ENCODE results near the gene CSK.

CSK gene

DNA sequence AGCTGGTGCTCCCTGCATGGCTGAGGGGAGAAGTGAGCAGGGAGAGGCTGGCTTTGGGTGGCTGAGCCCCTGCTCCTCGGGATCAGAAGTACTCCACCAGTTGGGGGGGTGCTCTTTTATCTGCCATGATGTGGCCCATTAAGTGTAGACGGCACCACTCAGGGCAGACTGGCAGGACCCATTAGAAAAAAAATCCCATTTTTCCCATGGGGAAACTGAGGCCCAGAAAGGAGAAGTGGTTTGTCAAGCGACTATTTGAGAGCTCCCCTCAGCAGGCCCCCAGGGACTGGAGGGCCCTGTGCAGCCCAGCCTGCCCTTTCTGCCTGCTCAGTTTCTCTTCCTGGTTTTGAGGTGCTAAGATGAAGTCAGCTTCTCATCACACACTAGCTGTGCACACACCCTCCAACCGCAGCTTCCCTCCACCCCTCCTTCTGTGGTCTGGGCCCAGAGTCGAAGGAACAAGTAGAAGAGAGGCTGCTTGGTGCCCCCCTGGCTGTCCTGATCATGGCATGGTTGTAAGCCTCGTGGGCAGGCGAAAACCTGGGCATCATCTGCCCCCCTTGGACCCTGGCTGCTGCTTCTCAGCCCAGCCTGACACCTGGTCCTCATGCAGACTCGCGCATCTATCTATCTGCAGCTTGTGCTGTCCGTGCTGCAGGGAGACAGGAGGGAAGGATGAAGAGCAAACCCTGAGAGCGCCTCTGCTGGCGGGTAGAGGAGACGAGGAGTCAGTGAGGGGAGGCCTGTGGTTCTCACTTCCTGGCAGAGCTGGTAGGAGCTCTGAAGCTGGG lies 5.6 kb downstream of the CSK start:
- DNase-seq (ENCODE audit: low read depth), result peak; percentile 78

DNA sequence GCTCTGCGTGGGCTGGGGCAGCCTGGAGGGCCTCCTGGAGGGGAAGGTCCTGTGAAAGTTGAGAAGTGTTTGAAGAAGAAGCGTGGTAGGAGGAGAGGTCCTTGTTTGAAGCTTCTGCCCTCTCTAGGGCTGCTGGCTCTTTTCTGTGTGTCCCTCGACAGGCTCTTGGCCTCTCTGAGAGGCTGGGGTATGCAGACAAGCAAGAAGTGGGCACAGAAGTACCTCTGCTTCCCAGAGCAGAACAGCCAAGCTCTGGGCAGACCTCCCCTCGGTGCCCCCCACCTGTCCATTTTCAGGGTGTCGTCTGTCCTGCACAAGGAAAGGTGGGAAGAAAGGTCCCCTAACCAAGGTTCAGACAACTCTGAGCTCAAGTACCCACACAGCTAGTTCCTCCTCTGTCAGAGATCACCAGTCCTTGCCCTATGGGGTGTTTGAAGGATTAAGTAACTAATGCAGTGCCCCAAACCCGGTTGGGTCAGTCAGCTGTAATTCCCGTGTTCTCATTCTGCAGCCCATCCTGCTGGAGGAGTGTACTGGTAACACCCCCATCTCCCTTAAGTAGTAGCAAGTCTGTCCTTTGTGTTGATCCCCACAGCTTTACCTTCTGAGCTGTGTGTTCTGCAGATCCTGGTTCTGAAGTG lies 6.3 kb downstream of the CSK start:
- no peak for DNase-seq (ENCODE audit: low read depth)

- no peak for DNase-seq (ENCODE audit: low read depth)
These were observed 6.8 kb downstream of the CSK start for GRCh38 chr15:74788683-74789151.

GRCh38 chr15:74789171-74789631 lies 7.3 kb downstream of the CSK start:
- DNase-seq (ENCODE audit: low read depth), result no peak

- DNase-seq (ENCODE audit: low read depth), result no peak
These were observed 7.8 kb downstream of the CSK start for GRCh38 chr15:74789741-74790079.

DNA sequence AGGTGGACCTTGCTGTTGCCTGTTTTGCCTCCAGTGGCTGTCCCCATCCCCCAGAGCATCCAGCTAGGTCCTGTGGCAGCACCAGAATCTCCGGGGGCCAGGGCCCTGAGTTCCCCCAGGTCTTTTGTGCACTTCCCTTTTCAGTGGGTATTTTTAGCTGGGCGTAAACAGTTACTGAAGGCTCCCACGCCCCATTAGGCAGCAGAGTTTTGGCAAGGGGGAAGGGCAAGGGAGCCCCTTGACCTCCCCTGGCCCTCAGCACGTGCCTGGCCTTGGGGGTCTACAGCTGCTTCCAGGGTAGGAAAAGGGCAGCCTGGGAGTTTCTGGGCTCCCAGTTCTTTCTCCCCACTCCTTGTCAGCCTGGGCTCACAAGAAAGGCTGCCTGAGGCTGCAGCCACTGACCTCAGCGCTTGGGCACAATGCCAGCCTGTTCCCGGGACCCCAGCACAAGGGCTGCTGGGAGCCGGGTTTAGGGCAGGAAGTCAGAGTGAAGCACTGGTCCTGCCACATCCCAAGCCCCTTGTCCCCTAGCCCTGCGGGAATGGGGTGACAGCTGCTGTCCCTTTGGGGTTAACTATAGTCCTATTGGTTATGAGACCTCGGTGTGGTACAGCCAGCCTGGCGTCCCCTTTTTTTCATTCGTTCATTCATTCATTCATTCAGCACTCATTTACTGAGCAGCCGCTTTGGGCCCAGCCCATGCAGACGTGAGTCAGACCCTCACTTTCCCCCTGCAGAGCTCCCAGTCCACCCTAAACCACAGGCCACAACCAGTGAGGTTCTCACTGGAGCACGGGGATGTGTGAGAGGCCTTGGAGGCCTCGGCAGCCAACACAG lies 8.4 kb downstream of the CSK start:
- DNase-seq (ENCODE audit: low read depth), result no peak

- no peak for DNase-seq (ENCODE audit: low read depth)
These were observed 9.1 kb downstream of the CSK start for GRCh38 chr15:74791007-74791406.

- no peak for DNase-seq (ENCODE audit: low read depth)
These were observed 9.8 kb downstream of the CSK start for GRCh38 chr15:74791667-74792066.

DNA sequence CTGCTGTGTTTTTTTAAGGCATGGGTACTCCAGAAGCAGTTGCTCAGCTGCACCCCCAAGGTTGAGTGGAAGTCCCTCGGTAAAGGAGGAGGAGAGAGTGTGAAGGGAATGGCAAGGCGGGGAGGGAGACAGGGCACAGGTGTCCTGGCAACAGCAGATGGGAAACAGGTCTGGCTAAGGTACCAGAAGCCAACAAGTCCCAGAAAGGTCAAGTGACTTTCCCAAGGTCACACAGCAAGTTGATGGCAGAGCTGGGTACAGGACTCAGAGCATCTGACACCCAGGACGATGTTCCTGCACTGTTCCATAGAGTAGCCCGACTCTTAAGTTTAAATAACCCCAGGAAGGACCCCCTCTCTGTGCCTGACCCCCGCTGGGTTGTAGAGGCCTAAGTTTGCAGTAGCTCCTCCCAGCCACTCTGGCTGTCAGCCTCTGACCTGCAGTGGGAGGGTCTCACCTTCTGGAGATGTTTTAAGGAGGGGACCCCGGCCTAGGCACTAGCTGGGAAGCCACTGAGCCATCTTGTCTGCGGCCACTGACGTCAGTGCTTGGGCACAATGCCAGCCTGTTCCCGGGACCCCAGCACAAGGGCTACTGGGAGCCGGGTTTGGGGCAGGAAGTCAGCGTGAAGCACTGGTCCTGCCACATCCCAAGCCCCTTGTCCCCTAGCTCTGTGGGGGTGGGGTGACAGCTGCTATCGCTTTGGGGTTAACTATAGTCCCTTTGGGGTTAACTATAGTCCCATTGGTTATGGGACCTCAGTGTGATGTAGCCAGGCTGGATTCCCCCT lies 10.5 kb downstream of the CSK start:
- no peak for DNase-seq (ENCODE audit: low read depth)

DNA sequence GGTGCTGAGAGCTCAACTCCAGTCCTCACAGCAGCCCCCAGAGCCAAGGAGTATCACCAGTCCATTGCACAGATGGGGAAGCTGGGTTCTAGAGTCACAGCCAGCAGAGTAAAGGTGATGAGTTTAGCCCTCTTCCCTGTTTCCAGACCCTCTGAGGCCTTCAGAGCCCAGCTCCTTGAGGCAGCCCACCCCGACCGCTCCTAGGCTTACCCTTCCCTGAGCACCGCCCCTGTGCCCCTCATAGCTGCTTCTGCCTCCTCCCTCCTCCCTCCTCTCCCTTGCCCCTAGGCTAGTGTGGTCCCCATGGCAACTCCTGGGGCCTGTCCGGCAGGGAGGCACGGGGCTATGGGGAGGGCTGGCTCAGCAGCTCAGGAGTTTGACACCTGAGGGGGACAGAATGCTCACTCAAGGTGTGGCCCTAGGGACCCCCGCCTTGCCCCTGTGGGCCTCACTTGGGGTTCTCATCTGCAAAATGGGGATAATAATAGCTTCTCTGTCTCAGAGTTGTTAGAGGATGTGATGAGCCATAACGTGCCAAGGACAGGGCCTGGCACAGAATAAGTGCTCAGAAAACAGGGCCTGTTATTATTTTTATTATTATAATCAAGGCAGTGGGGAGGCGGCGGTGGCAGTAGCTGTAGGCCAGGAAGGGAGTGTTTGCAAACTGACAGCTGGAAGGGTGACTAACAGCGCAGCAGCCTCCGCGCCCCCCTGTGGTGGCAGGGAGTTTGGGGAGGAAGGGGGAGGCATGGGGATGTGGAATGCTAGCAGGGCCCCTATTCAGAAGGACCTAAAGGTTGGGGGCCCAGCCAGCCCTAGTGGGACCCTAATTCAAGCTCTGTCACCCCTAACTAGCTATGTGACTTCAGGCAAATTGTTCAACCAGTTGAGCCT lies 11.5 kb downstream of the CSK start:
- peak; percentile 63 for DNase-seq (ENCODE audit: low read depth)

DNA sequence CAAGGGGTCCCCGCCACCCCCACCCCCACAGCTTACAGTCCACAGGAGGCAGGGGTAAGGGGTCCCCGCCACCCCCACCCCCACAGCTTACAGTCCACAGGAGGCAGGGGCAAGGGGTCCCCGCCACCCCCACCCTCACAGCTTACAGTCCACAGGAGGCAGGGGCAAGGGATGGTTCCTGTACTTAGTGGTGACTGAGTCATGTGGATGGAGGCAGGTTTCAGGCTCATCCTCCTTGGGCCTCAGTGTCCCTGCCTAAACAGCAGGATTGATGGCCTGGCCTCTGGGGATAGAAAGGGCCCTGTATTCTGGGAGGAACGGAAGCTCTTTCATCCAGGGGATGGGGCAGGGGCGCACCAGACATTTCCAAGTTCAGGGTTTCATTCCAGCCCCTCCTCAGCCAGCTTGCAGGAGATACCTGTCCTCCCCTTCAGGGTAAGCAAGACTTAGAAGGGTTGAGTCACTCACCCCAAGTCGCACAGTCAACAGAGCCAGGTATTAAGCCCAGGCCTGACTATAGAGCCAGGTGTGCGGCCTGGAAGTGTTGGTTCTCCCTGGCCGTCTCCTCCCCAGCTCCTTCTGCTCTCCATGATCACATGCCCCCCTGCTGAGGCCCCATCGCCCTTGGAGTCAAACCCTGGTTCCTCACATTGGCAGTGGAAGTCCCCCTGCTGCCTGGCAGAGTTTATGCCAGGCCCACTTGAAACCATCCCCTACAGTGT lies 12.5 kb downstream of the CSK start:
- DNase-seq (ENCODE audit: low read depth), result no peak

- DNase-seq (ENCODE audit: low read depth), result no peak
These were observed 13.1 kb downstream of the CSK start for GRCh38 chr15:74794970-74795349.

DNA sequence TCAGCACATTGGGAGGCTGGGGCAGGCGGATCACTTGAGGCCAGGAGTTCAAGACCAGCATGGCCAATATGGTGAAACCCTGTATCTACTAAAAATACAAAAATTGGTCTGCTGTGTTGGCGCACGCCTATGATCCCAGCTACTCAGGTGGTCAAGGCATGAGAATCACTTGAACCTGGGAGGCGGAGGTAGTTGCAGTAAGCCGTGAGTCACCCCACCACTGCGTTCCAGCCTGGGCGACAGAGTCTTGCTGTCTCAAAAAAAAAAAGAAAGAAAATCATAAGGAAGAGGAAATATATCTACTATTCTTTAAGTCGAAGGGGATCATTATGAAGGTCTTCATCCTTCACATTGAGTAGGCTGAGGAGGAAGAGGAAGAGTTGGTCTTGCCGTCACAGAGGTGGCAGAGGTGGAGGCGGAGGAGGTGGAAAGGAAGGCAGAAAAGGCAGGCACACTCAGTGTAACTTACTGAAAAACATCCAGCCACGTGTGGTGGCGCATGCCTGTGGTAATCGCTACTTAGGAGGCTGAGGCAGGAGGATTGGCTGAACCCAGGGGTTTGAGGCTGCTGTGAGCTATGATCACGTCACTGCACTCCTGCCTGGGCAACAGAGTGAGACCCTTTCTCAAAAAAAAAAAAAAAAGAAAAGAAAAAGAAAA lies 14.2 kb downstream of the CSK start:
- DNase-seq (ENCODE audit: low read depth), result no peak

DNA sequence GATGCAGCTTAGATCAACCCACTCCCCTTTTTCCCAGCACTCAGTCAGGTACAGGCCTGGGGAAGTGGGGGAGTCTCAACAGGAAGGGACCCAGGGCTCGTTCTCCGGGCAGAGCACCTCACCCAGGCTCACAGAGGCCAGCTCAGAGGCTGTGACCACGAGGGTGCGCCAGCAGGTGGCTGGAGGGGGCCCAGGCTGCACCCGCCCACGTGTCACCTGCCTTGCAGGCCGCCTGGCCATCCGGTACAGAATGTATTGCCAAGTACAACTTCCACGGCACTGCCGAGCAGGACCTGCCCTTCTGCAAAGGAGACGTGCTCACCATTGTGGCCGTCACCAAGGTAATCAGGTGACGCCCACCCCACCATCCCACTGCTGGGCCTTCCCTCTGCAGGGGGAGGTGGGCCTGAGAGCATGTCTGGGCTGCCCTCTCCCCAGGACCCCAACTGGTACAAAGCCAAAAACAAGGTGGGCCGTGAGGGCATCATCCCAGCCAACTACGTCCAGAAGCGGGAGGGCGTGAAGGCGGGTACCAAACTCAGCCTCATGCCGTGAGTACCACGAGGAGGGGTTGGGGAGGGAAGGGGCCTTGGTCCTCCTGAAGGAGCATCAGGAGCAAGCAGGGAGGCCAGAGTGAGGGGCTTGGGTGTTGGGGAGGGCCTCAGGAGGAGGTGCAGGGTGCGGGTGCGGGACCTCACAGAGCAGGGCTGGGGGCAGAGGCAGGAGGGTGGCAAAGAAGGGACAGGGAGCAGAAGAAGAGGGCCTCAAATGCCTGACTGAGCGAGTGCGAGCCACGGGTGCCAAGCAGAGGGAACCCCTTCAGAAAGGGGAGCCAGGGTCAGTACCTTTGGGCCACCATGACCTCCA lies 16.7 kb downstream of the CSK start:
- DNase-seq (ENCODE audit: low read depth), result no peak

DNA sequence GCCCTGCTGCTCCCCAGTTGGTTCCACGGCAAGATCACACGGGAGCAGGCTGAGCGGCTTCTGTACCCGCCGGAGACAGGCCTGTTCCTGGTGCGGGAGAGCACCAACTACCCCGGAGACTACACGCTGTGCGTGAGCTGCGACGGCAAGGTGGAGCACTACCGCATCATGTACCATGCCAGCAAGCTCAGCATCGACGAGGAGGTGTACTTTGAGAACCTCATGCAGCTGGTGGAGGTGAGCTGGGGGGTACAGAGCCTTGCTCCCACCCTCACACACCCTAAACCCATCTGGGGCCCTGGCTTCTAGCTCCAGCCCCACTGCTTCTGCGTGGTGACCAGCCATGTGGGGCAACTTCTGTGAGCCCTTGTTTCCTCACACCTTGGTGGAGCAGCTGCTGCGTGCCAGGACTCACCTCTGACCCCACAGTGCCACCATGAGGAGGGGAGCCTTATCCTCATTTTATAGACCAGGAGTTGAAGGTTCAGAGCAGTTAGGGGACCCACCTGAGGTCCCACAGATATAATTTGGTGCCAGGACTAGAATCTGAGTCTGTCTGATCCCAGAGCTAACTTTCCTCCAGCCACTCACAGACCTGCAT lies 17.5 kb downstream of the CSK start:
- no peak for DNase-seq (ENCODE audit: low read depth)

DNA sequence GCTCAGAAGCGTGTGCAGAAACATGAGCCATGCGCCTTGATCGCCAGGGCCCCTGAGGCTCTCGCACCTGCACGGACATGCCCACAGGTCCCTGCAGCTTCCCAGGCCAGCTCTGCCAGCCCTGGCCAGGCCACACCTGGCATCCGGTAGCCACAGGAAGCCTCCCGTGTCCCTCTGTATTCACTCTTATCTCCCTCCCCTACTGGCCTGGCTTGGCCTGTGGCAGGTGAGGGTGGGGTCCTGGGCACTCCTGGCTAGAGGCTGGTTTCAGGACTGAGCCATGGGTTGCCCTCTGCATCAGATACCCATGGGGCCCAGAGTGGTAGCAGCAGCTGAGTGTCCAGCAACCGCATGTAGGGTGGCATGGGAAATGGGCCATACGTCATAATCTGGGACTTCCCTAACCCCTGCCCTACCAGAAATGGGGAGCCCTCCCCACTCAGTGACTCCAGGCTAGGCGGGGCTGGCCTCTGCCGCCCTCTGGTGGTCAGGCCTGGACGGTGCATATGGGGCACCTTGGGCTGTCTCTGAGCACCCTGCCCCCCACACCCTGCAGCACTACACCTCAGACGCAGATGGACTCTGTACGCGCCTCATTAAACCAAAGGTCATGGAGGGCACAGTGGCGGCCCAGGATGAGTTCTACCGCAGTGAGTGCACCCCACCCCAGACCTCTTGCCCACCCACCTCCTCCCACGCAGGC lies 18.1 kb downstream of the CSK start:
- peak; percentile 69 for DNase-seq (ENCODE audit: low read depth)

- no peak for DNase-seq (ENCODE audit: low read depth)
These were observed 18.7 kb downstream of the CSK start for GRCh38 chr15:74800559-74801094.

Measured in stimulated activated CD8-positive, alpha-beta memory T cell treated with anti-CD3 and anti-CD28 coated beads, Interleukin-15, amount 100 ng/mL, for 1 hour (primary cell).